Transverse colon (tissue), 4 donors: ENCODE measurements around the gene NISCH. TPM values are rescaled to one million over a fixed set of nuclear protein-coding genes. Genes with fewer than 3 reads are reported as not detected.

Experiments used
- DNase-seq: peaks from one replicate; pipeline ENCODE4 v3.0.0-alpha.2; 2019
- H3K27ac ChIP-seq, 4 donors: fragments of 200-600 bp; sonication (generic); 2 replicates each; pipeline ENCODE4 v1.5.1; 2016 to 2018; ENCODE audit warnings: inconsistent platforms in 4 of 4
- H3K27me3 ChIP-seq: fragments of 200-600 bp; sonication (generic); 2 replicates; pipeline ENCODE4 v1.5.1; 2017; ENCODE audit warnings: inconsistent platforms
- H3K36me3 ChIP-seq, 4 donors: fragments of 200-600 bp; sonication (generic); 2 replicates each; pipeline ENCODE4 v1.5.1; 2017 to 2019; ENCODE audit warnings: inconsistent platforms in 4 of 4
- H3K4me1 ChIP-seq, 4 donors: fragments of 200-600 bp; sonication (generic); 2 replicates each; pipeline ENCODE4 v1.5.1; 2017 to 2020; ENCODE audit warnings: inconsistent platforms in 4 of 4
- H3K4me3 ChIP-seq, 4 donors: fragments of 200-600 bp; sonication (generic); 1 replicate in 1 of 4; 2 replicates in 3 of 4; pipeline versions ENCODE4 v1.5.1 to v1.6.1; 2017 to 2019; ENCODE audit warnings: inconsistent platforms in 4 of 4
- H3K9me3 ChIP-seq, 2 donors: fragments of 200-600 bp; sonication (generic); 2 replicates each; pipeline ENCODE4 v1.5.1; 2017 to 2019; ENCODE audit warnings: inconsistent platforms in 2 of 2
- CTCF ChIP-seq, 5 experiments: fragments of 200-600 bp in 3 of 5; fragments of 450-650 bp in 2 of 5; sonication (generic) in 3 of 5; IDR thresholded peaks; 1 replicate in 2 of 5; 2 replicates in 3 of 5; pipeline ENCODE4 v1.5.1; 2016 to 2017; ENCODE audit warnings: antibody characterized with exemption in 5 of 5, inconsistent platforms in 3 of 5, mild to moderate bottlenecking in 2 of 5, moderate library complexity in 1 of 5
- EP300 ChIP-seq: sonication (generic); formaldehyde crosslinking; IDR thresholded peaks from one replicate; pipeline ENCODE4 v1.6.1; 2017; ENCODE audit warnings: antibody characterized with exemption, low read depth
- POLR2A ChIP-seq: fragments of 450-650 bp; IDR thresholded peaks from one replicate; pipeline ENCODE4 v1.6.1; 2016; ENCODE audit warnings: antibody characterized with exemption, mild to moderate bottlenecking, moderate library complexity
- POLR2AphosphoS5 ChIP-seq, 3 donors: sonication (generic); formaldehyde crosslinking; IDR thresholded peaks; one replicate each; pipeline ENCODE4 v1.6.1; 2016; ENCODE audit warnings: antibody characterized with exemption in 3 of 3
- WGBS, 2 donors: methylation state at CpG; one replicate each; pipeline ENCODE4 v1.1.5; 2018; ENCODE audit warnings: low coverage in 1 of 2; 5-methylcytosine and 5-hydroxymethylcytosine counted together
- in situ Hi-C, 4 donors: fragments of 200-750 bp; cut with MboI; loops; one replicate each; pipeline versions ENCODE4 v1.15.0 to v1.15.1; 2017; ENCODE audit warnings: low sequenced_read_pairs in 3 of 4, low pct_ligation_motif_present in 1 of 4, low pct_unique_long_range_greater_than_20kb in 1 of 4
- intact Hi-C: fragments of 100-400 bp; cut with DNase I; formaldehyde crosslinking; loops from one replicate; pipeline ENCODE4 v1.15.1; 2023; ENCODE audit warnings: low total_unique reads
- total RNA-seq, 4 donors: library from RNA; depleted of rRNA; stranded (reverse); fragments of >200 nt; gene quantifications; one replicate each; pipeline ENCODE4 v1.1.0, GENCODE V29; 2016

The NISCH gene
- total RNA-seq, 4 donors from 2014 or later: 72.0 to 137 (median 98.6) TPM

GRCh38 chr3:52444860-52445793 lies 10.3 kb upstream of the NISCH start, which contains the start of gene SEMA3G:
TSS of gene SEMA3G (minus strand) at chr3:52445103. CDS start at chr3:52445027, 76 bp downstream.
- Histone ChIP-seq H3K4me1 (peaks cover 5 to 15% (median 8%) of the 10 kb centered on the region in 4 donors), H3K4me3 (peak within 1 kb of the TSS in 1 of 4 donors; percentile 14), H3K27me3 (no peaks in the 10 kb centered on the region), H3K36me3 (no peaks in the 10 kb centered on the region), H3K9me3 (no peaks in the 10 kb centered on the region), H3K27ac (no peak within 1 kb of the TSS)
- in situ Hi-C loops (no loop called here), intact Hi-C loops (no loop called here)
- peak; percentile 87 for DNase-seq
- 0 to 22% methylated on average over 4 to 12 of the region's 19 CpGs for WGBS, 2 donors
- peak in 2 of 3 donors; percentile 28 to 56 for TF ChIP-seq POLR2AphosphoS5 (IDR thresholded peaks at IDR 0.05)
- TF ChIP-seq CTCF (IDR thresholded peaks at IDR 0.05): peak; percentile 61 to 83 (median 79)
- TF ChIP-seq EP300: no peak
- TF ChIP-seq POLR2A: no peak

- Histone ChIP-seq H3K9me3 (no peaks in the 10 kb centered on the region), H3K4me1 (peaks cover 5 to 15% (median 9%) of the 10 kb centered on the region in 4 donors), H3K4me3 (no peak overlapping the region), H3K27ac (no peak overlapping the region), H3K36me3 (no peaks in the 10 kb centered on the region), H3K27me3 (no peaks in the 10 kb centered on the region)
- intact Hi-C loops (no loop called here), in situ Hi-C loops (no loop called here)
- WGBS, 2 donors: 98% methylated on average over 4 of the region's 4 CpGs; no CpG with 5 or more reads in 1 of the 2 donors
- no peak for DNase-seq
- no peak for TF ChIP-seq POLR2AphosphoS5 (IDR thresholded peaks at IDR 0.05)
- TF ChIP-seq POLR2A: no peak
- TF ChIP-seq EP300: no peak
- TF ChIP-seq CTCF (IDR thresholded peaks at IDR 0.05): no peak
Observed at GRCh38 chr3:52446042-52446441, 9.4 kb upstream of the NISCH start.

- intact Hi-C loops: no loop called here
- no peak overlapping the region for H3K27ac ChIP-seq
- no peaks in the 10 kb centered on the region for H3K27me3 ChIP-seq
- H3K9me3 ChIP-seq: no peaks in the 10 kb centered on the region
- H3K4me3 ChIP-seq: no peak overlapping the region
- peak; percentile 98 to 100 (median 100) for TF ChIP-seq CTCF (IDR thresholded peaks at IDR 0.05)
- no peak for TF ChIP-seq POLR2A
- 39% methylated on average over 12 of the region's 13 CpGs; no CpG with 5 or more reads in 1 of the 2 donors for WGBS, 2 donors
- H3K4me1 ChIP-seq: peaks cover 5 to 15% (median 9%) of the 10 kb centered on the region in 4 donors
- in situ Hi-C loops: no loop called here
- H3K36me3 ChIP-seq: no peaks in the 10 kb centered on the region
- DNase-seq: peak; percentile 72
Observed at GRCh38 chr3:52446631-52447511, 8.5 kb upstream of the NISCH start.
